Dendritic cell treated with granulocyte-macrophage colony-stimulating factor and Interleukin-4, amounts not matched to agents 40 ng/mL and 50 ng/mL, for 4 days (primary cell): ENCODE results near the gene PTPRO.

Experiments
- H3K27ac Mint-ChIP-seq: one replicate; pipeline ENCODE4 v1.8.0; 2022; ENCODE audit warnings: mild to moderate bottlenecking, mixed read lengths
- H3K27me3 Mint-ChIP-seq: one replicate; pipeline ENCODE4 v1.8.0; 2022; ENCODE audit warnings: mild to moderate bottlenecking, mixed read lengths
- H3K36me3 Mint-ChIP-seq: one replicate; pipeline ENCODE4 v1.8.0; 2022; ENCODE audit warnings: low read depth, mixed read lengths
- H3K4me1 Mint-ChIP-seq: one replicate; pipeline ENCODE4 v1.8.0; 2022; ENCODE audit warnings: low read depth, mixed read lengths
- H3K4me3 Mint-ChIP-seq: one replicate; pipeline ENCODE4 v1.8.0; 2022; ENCODE audit warnings: mild to moderate bottlenecking, moderate library complexity, mixed read lengths
- H3K9me3 Mint-ChIP-seq: one replicate; pipeline ENCODE4 v1.8.0; 2022; ENCODE audit warnings: mixed read lengths
- intact Hi-C: fragments of 100-400 bp; cut with micrococcal nuclease; formaldehyde crosslinking; loops from one replicate; pipeline ENCODE4 v1.15.0; 2022

PTPRO gene

DNA sequence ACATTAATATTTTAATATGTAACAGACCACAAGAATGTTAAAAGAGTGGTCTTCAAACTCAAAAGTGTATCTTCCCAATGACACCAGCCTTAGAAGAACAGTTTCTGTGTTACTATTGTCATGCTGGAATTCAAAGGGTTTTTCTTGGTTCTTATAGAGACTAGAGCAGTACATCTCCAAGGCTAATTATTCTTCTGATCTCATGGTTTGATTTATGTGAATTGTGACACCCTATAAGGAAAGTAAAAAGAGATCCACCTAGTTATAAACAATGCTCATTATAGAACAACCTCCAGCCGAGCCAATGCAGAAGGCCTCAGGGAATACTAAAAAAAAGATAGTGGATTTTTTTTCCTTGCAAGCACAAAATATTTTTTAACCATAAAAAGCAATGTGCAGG lies 65.5 kb downstream of the PTPRO start:
- H3K27ac Mint-ChIP-seq = no peak overlapping the region
- intact Hi-C loops = no loop called here
- H3K4me3 Mint-ChIP-seq = no peak overlapping the region
- no peaks in the 10 kb centered on the region for H3K9me3 Mint-ChIP-seq
- no peaks in the 10 kb centered on the region for H3K36me3 Mint-ChIP-seq
- H3K27me3 Mint-ChIP-seq = no peaks in the 10 kb centered on the region
- H3K4me1 Mint-ChIP-seq = no peaks in the 10 kb centered on the region

GRCh38 chr12:15389561-15389960 lies 67.3 kb downstream of the PTPRO start:
- Mint-ChIP-seq H3K27ac (no peak overlapping the region), H3K4me1 (no peaks in the 10 kb centered on the region), H3K27me3 (no peaks in the 10 kb centered on the region), H3K36me3 (no peaks in the 10 kb centered on the region), H3K9me3 (no peaks in the 10 kb centered on the region), H3K4me3 (no peak overlapping the region)
- intact Hi-C loops = no loop called here

- intact Hi-C loops = no loop called here
- Mint-ChIP-seq H3K4me3 (no peak overlapping the region), H3K36me3 (no peaks in the 10 kb centered on the region), H3K9me3 (no peaks in the 10 kb centered on the region), H3K27me3 (no peaks in the 10 kb centered on the region), H3K4me1 (no peaks in the 10 kb centered on the region), H3K27ac (no peak overlapping the region)
Measured at GRCh38 chr12:15393037-15393436, 70.7 kb downstream of the PTPRO start.

DNA sequence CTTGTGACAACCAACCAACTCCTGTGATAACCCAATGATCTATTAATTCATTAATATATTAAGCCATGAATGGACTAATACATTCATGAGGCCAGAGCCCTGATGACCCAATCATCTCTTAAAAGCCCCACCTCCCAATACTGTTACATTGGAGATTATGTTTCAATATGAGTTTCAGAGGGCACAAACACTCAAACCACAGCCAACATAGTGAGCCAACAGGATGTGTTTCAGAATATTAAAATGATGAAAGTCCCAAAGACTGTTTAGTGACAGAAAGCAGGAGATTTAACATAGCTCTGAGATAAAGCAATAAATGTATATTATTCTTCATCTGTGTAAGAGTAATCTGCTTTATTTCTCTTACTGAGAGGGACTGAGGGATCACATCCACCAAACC lies 71.7 kb downstream of the PTPRO start:
- H3K9me3 Mint-ChIP-seq = no peaks in the 10 kb centered on the region
- H3K36me3 Mint-ChIP-seq = no peaks in the 10 kb centered on the region
- intact Hi-C loops = no loop called here

DNA sequence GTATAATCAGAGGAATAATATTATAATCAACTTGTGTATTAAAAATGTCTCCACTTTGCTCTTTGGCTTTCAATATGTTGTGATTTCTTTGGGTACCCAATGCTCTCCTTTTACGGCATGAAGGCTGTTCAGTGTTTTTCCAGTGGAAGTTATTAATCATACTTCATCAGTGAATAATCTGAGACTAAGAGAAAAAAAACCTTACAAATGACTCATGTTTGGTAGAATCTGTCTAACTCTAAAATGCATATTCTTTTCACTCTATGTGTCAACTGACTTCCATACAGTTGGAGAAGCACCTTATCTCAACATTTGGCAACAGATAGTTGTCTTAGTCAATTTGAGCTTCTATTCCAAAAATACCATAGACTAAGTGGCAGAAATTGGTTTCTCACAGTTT lies 82.2 kb downstream of the PTPRO start:
- intact Hi-C loops = no loop called here
- Mint-ChIP-seq H3K4me1 (no peaks in the 10 kb centered on the region), H3K36me3 (no peaks in the 10 kb centered on the region), H3K9me3 (no peaks in the 10 kb centered on the region), H3K4me3 (no peak overlapping the region), H3K27ac (no peak overlapping the region), H3K27me3 (no peaks in the 10 kb centered on the region)

More for the DNA sequence above, 71.7 kb downstream of the PTPRO start:
- Mint-ChIP-seq H3K4me1 (no peaks in the 10 kb centered on the region), H3K27me3 (no peaks in the 10 kb centered on the region), H3K27ac (no peak overlapping the region), H3K4me3 (no peak overlapping the region)

DNA sequence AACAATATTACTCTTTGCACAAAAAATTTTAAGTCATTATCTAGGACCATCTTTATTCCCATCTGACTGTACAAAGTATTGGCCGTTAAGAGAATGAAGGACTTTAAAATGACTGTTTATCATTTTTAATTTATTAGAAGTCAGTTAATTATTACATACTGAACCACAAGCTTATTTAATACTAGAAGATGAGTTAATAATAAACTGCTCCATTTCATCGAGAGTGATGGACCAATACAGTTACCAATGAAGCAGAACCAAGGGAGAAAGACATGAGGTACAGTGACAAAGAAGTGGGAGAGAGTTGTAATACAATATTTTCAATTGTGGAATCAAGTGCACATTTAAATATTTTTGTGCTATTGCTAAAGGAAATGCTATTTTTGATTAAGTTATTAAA lies 83.3 kb downstream of the PTPRO start:
- H3K27me3 Mint-ChIP-seq = no peaks in the 10 kb centered on the region
- H3K36me3 Mint-ChIP-seq = no peaks in the 10 kb centered on the region
- no peak overlapping the region for H3K27ac Mint-ChIP-seq
- no peaks in the 10 kb centered on the region for H3K9me3 Mint-ChIP-seq
- no peaks in the 10 kb centered on the region for H3K4me1 Mint-ChIP-seq
- intact Hi-C loops = no loop called here
- H3K4me3 Mint-ChIP-seq = no peak overlapping the region

DNA sequence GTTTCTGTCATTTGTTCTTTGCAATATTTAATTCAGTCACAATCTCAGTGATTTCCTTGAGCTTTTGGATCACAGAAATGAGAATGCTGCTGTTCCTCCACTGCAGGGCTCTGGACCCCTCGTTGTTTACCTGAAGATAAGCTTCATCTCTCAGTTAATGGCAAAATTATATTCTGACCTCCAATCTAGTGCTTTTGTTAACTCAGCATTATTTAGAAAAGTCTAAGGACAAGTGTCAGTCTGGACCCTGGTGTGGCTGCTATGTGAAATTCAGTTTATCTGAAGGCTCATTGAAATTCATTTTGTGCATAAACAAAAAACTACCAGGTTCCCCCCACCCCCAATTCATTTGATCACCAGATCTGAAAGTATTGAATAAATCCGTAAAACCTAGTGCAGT lies 84.7 kb downstream of the PTPRO start:
- peaks cover 1% of the 10 kb centered on the region for H3K27me3 Mint-ChIP-seq
- no peak overlapping the region for H3K4me3 Mint-ChIP-seq
- H3K4me1 Mint-ChIP-seq = no peaks in the 10 kb centered on the region
- H3K27ac Mint-ChIP-seq = no peak overlapping the region
- no peaks in the 10 kb centered on the region for H3K9me3 Mint-ChIP-seq
- intact Hi-C loops = no loop called here
- no peaks in the 10 kb centered on the region for H3K36me3 Mint-ChIP-seq

DNA sequence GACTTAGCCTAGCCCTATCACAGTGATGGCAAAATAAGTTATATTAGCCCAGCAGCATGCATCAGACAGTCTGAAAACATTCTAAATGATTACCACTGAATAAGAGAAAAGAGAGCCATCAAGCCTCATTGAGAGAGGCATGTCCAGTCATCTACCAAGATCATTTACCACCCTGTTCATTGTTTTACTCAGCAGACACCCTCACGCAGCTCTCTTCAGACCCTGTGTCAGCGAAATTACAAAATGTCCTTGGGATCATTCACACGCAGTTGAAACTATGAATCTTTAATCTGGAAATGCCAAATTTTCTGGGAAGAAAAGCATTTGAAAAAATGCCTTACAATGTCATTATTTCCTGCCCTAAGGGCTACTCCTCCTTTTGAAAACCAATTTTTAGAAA lies 89.5 kb downstream of the PTPRO start:
- peaks cover 9% of the 10 kb centered on the region for H3K27me3 Mint-ChIP-seq
- no peaks in the 10 kb centered on the region for H3K36me3 Mint-ChIP-seq
- intact Hi-C loops = loop anchor here (10.0 kb wide), 1 partner anchor 127 kb away; no protein-coding TSS in a partner anchor
- H3K4me1 Mint-ChIP-seq = peaks cover 10% of the 10 kb centered on the region
- no peak overlapping the region for H3K27ac Mint-ChIP-seq
- no peaks in the 10 kb centered on the region for H3K9me3 Mint-ChIP-seq
- H3K4me3 Mint-ChIP-seq = no peak overlapping the region

DNA sequence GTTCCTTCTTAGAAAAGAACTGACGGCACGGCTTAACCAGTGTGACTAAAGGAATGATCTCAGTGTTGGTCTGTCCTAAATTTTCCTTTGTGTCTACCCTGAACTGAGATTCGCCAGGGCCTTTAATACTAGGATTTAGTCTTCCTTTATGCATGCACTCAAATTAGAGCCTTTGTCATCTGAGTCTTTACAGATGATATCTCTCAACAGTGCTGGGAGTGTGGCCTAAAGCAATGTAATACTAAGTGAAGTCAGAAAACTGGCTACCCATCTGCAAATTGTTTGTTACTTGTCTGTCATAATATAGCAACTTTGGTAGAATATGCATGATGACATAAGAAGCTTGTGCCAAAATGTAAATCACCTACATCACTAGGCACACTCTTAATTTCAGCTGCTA lies 95.4 kb downstream of the PTPRO start:
- peaks cover 20% of the 10 kb centered on the region for H3K27me3 Mint-ChIP-seq
- no peaks in the 10 kb centered on the region for H3K9me3 Mint-ChIP-seq
- no peak overlapping the region for H3K4me3 Mint-ChIP-seq
- H3K36me3 Mint-ChIP-seq = no peaks in the 10 kb centered on the region
- intact Hi-C loops = loop anchor here (10.0 kb wide), 1 partner anchor 133 kb away; no protein-coding TSS in a partner anchor
- H3K4me1 Mint-ChIP-seq = peaks cover 10% of the 10 kb centered on the region
- no peak overlapping the region for H3K27ac Mint-ChIP-seq

- no peaks in the 10 kb centered on the region for H3K9me3 Mint-ChIP-seq
- no peaks in the 10 kb centered on the region for H3K4me1 Mint-ChIP-seq
- intact Hi-C loops = no loop called here
- no peak overlapping the region for H3K4me3 Mint-ChIP-seq
- H3K27ac Mint-ChIP-seq = no peak overlapping the region
- H3K36me3 Mint-ChIP-seq = no peaks in the 10 kb centered on the region
- H3K27me3 Mint-ChIP-seq = peaks cover 9% of the 10 kb centered on the region
Measured at GRCh38 chr12:15423629-15424028, 101.3 kb downstream of the PTPRO start.

DNA sequence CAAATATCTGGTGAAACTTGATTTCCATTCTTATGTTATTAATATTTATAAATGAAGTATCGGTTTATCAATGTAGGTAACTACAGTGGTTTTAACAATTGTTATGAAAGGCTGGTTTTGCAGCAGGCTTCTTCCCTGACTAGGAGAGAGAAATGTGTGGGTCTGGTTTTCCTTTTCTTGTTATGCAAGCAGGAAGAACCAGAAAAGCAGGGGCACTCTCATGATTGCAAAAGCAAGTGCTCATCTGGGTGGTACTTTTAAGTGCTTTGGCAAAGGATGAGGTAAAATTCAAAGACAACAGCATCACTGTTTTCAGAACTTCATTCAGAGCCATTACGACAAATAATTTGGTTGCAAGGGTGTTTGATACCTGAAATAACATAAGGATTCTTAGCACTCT lies 105.6 kb downstream of the PTPRO start:
- no peaks in the 10 kb centered on the region for H3K9me3 Mint-ChIP-seq
- H3K36me3 Mint-ChIP-seq = no peaks in the 10 kb centered on the region
- no peaks in the 10 kb centered on the region for H3K4me1 Mint-ChIP-seq

GRCh38 chr12:15428632-15429031 lies 106.3 kb downstream of the PTPRO start:
- H3K4me1 Mint-ChIP-seq = no peaks in the 10 kb centered on the region
- H3K4me3 Mint-ChIP-seq = no peak overlapping the region
- H3K27me3 Mint-ChIP-seq = peaks cover 9% of the 10 kb centered on the region
- no peak overlapping the region for H3K27ac Mint-ChIP-seq
- intact Hi-C loops = no loop called here
- no peaks in the 10 kb centered on the region for H3K36me3 Mint-ChIP-seq
- H3K9me3 Mint-ChIP-seq = no peaks in the 10 kb centered on the region

More for the DNA sequence above, 105.6 kb downstream of the PTPRO start:
- peaks cover 9% of the 10 kb centered on the region for H3K27me3 Mint-ChIP-seq
- intact Hi-C loops = no loop called here
- no peak overlapping the region for H3K27ac Mint-ChIP-seq
- H3K4me3 Mint-ChIP-seq = no peak overlapping the region

DNA sequence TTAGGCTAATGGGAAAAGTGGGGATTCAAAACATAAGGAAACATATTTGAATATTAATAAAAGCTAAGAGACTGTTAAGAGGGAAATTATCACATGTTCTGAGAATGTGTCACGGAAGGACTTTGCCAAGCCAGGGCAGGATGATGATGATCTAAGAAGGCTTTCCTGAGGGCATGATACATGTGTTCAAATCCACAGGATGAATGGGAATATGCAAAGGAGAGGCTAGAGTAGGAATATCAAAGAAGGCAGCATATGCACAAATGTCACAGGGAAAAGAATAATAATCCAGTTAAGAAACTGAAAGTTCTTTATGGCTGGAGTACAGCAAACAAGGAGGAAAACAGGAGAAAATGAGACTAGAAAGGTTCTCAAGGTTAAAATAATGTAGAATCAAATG lies 107.0 kb downstream of the PTPRO start:
- Mint-ChIP-seq H3K36me3 (no peaks in the 10 kb centered on the region), H3K4me3 (no peak overlapping the region), H3K9me3 (no peaks in the 10 kb centered on the region), H3K27me3 (peaks cover 9% of the 10 kb centered on the region), H3K27ac (no peak overlapping the region), H3K4me1 (no peaks in the 10 kb centered on the region)
- intact Hi-C loops = no loop called here

GRCh38 chr12:15435597-15435996 lies 113.3 kb downstream of the PTPRO start:
- Mint-ChIP-seq H3K9me3 (peaks cover 15% of the 10 kb centered on the region), H3K4me1 (no peaks in the 10 kb centered on the region), H3K4me3 (no peak overlapping the region), H3K36me3 (no peaks in the 10 kb centered on the region), H3K27me3 (no peaks in the 10 kb centered on the region), H3K27ac (no peak overlapping the region)
- intact Hi-C loops = no loop called here

- Mint-ChIP-seq H3K4me1 (no peaks in the 10 kb centered on the region), H3K27ac (no peak overlapping the region), H3K27me3 (no peaks in the 10 kb centered on the region), H3K9me3 (peaks cover 15% of the 10 kb centered on the region), H3K4me3 (no peak overlapping the region), H3K36me3 (no peaks in the 10 kb centered on the region)
- intact Hi-C loops = no loop called here
Measured at GRCh38 chr12:15439459-15439858, 117.2 kb downstream of the PTPRO start.
